GM21381 (cell line): ENCODE data around the gene CASTOR1.
"Not testable (repeated sequence)": the region's sequence is repeated elsewhere in the genome, so short reads cannot be mapped to it uniquely, and the experiment has no call there.

Experiments
- ATAC-seq: cut with Tn5 transposase; IDR thresholded peaks from one replicate; pipeline ENCODE4 v1.9.1; 2021; ENCODE audit warnings: mild to moderate bottlenecking, moderate library complexity; ENCODE audit not compliant: unreplicated experiment

CASTOR1 gene

DNA sequence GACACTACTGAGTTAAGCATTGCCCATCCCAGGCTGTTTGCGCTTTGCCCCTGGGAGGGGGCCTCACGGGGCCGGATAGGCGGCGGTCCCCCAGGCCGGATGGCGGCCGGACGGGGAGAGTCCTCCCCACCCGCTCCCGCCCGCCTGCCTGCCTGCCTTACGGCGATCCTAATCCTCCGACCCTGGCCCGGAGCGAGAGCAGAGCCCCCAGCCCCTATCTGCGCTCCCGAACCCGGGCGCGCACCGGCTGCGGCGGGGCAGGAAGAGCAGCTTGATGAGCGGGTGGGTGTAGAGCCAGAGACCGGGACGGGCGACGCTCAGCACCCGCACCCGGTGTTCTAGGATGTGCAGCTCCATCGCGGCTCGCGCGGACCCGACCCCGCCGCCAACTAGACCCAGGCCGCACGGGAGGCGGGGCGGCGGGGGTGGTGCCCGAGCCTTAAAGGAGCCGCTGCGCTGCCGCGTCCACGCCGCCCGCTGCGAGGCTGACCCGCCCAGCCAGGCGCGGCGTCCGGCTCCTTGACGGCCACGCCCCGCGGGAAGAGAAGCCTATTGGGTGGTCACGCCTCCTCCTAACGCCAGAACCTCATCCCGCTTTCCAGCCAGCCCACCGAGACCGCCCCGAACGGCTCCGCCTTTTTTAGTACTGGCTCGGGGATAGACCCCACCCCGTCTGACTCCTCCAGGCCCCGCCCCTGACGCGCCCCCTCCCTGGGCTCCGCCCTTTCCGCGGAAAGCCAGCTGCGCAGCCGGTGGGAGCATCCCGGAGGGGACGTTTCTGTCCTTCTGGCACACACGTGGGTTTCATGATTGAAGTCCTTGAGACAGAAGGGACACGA lies at the start of gene CASTOR1:
TSS of gene CASTOR1 (minus strand) at position 365 of the 839 bp plus-strand sequence. CDS start at position 357, 8 bp downstream.
- ATAC-seq, result peak; percentile 64

- ATAC-seq, result no peak
Measured at GRCh38 chr22:30338802-30339201, 49.5 kb upstream of the CASTOR1 start.

DNA sequence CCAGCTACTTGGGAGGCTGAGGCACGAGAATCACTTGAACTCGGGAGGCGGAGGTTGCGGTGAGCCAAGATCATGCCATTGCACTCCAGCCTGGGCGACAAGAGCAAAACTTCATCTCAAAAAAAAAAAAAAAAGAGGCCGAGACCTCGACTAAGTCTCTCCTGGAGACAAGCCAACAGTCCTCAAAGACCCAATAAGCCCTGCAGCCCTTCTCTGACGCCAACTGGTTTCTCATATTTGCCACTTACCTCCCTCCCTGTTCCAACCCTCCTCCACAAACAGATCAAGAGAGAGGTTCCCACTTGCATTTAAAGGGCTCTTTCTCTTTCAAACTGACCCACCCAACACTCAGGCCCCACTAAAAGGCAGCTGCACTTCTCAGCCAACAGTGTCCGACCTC lies 49.0 kb upstream of the CASTOR1 start:
- ATAC-seq, result not testable (repeated sequence)

GRCh38 chr22:30337461-30337778 lies 48.1 kb upstream of the CASTOR1 start:
- no peak for ATAC-seq

DNA sequence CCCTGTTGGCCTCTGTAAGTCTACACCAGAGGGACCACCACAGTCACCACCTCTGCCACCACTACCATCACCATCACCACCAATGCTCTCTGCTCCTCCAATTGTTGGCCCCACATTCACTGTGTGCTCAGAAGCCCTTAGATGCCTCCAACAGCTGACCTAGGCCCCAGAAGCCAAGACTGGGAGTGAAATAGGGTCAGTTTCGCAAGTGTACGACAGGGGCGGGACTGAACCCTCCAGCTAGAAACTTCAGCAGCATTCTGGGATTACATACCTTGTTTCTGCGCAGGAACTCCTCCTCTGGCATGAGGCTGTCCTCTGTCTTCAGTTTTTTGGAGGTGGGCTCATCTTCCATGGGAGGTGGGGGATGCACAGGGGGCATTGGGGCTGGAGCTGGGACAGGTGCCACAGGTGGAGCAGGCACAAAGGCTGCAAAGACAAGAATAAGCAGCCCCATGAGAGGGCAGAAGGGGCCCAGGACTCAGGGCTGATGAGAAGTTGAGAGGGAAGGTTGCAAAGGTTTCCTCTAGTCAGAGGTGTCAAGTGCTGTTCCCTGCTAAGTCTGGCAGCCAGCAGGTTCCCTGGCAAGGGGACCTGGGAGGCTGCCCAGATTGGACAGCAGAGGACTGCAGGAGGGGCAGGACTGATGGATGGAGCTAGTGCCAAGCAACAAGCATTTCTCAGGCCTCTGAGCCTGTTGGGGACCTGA lies 47.6 kb upstream of the CASTOR1 start:
- ATAC-seq, result no peak

- no peak for ATAC-seq
Measured at GRCh38 chr22:30335236-30335635, 45.9 kb upstream of the CASTOR1 start.

- no peak for ATAC-seq
Measured at GRCh38 chr22:30334646-30335045, 45.3 kb upstream of the CASTOR1 start.

DNA sequence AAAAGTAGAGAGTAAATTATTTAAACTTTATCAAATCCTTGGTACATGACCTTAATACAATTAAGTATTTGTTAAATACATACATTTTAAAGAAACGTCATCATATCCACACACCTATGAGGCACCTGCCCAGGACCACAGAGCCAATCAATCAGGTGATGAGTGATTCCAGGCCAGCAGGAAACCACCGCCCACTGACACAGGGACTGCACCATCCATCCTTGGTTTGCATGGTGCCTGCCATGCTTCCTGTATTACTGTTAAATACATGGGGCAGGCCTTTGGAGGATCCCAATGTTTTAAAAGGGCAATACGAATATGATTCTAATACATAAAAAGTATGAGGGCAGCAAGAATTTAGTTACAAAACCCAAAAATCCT lies 44.4 kb upstream of the CASTOR1 start:
- ATAC-seq, result no peak

- no peak for ATAC-seq
Measured at GRCh38 chr22:30332994-30333706, 43.8 kb upstream of the CASTOR1 start.

DNA sequence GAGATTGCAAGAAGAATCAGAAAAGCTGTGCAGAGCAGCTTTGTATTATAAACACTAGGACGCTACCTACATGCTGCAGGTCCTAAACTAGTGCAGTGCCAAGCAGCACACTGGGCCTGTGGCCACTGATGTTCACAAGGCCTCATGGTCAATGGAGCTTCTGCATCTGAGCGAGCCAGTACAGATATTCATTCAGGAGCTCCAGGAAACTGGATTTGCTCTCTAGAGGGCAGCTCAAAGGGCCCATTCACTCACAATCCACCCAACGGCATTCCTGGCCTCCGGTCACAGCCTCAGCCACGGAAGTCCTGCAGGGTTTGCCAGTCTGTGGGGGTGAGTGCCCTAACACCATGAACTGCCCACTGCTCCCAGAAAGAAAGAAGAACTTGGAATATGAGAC lies 43.2 kb upstream of the CASTOR1 start:
- no peak for ATAC-seq

GRCh38 chr22:30328466-30329049 lies 39.3 kb upstream of the CASTOR1 start:
- ATAC-seq, result no peak

DNA sequence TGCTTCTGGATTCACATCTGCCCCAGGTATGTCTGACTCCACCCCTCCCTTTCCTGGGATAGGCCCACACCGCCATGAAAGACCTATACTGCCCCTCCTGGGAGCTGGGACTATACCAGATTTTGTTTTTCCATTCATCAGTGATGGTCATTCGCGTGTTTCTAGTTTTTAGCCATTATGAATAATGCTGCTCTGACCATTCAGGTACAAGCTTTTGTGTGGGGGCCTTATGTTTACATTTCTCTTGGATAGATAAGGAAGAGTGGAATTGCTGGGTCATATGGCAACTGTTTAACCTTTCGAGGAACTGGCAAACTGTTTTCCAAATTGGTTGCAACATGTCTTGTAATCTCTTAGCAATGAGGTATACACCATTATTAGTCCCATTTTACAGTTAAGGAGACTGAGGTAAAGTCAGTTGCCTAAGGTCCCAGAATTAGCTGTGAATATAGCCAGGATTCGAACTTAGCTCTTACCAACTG lies 38.6 kb upstream of the CASTOR1 start:
- no peak for ATAC-seq

GRCh38 chr22:30326706-30327362 lies 37.5 kb upstream of the CASTOR1 start, which contains the start of gene TBC1D10A:
TBC1D10A (minus strand) TSS chr22:30326941; CDS start chr22:30326881, 60 bp downstream.
- peak; percentile 89 for ATAC-seq

- peak; percentile 29 for ATAC-seq
Measured at GRCh38 chr22:30326255-30326705, 37.0 kb upstream of the CASTOR1 start.

GRCh38 chr22:30325724-30326254 lies 36.5 kb upstream of the CASTOR1 start:
- no peak for ATAC-seq

- ATAC-seq, result no peak
Measured at GRCh38 chr22:30325065-30325720, 35.9 kb upstream of the CASTOR1 start.

- no peak for ATAC-seq
Measured at GRCh38 chr22:30324014-30324730, 34.9 kb upstream of the CASTOR1 start.

GRCh38 chr22:30323246-30323645 lies 33.9 kb upstream of the CASTOR1 start:
- no peak for ATAC-seq

- no peak for ATAC-seq
Measured at GRCh38 chr22:30321461-30321860, 32.2 kb upstream of the CASTOR1 start.
